Activated naive CD4-positive, alpha-beta T cell treated with anti-CD3 and anti-CD28 coated beads for 36 hours (primary cell): ENCODE data around the gene LDLRAD4. TPM values are rescaled to one million over a fixed set of nuclear protein-coding genes. Genes with fewer than 3 reads are reported as not detected.

Experiments
- CTCF ChIA-PET: fragments of 350-600 bp; sonication (Branson Sonifier 250); formaldehyde crosslinking; loops from one replicate; lab custom pipeline; 2021; ENCODE audit warnings: antibody characterized with exemption; lab: Charles Lee
- DNase-seq: peaks from one replicate; pipeline ENCODE4 v3.0.0-alpha.2; 2020
- H3K27ac Mint-ChIP-seq: one replicate; pipeline ENCODE4 v1.8.0; 2021; ENCODE audit warnings: mild to moderate bottlenecking, mixed read lengths
- H3K27me3 Mint-ChIP-seq: one replicate; pipeline ENCODE4 v1.8.0; 2021; ENCODE audit warnings: low read depth, mixed read lengths
- H3K36me3 Mint-ChIP-seq: one replicate; pipeline ENCODE4 v1.8.0; 2021; ENCODE audit warnings: low read depth, mixed read lengths
- H3K4me1 Mint-ChIP-seq: one replicate; pipeline ENCODE4 v1.8.0; 2021; ENCODE audit warnings: low read depth, mixed read lengths
- H3K4me3 Mint-ChIP-seq: one replicate; pipeline ENCODE4 v1.8.0; 2021; ENCODE audit warnings: mild to moderate bottlenecking, moderate library complexity, mixed read lengths
- H3K9me3 Mint-ChIP-seq: one replicate; pipeline ENCODE4 v1.8.0; 2021; ENCODE audit warnings: mixed read lengths
- intact Hi-C: fragments of 100-400 bp; cut with micrococcal nuclease; formaldehyde crosslinking; loops from one replicate; pipeline ENCODE4 v1.15.1; 2023
- total RNA-seq, 2 experiments: library from RNA; stranded (reverse); gene quantifications; one replicate each; pipeline ENCODE4 v1.2.3, GENCODE V29; 2021

LDLRAD4 gene
- total RNA-seq, 2 experiments from 2014 or later: 19.4 to 21.3 TPM

- Mint-ChIP-seq H3K27me3 (no peaks in the 10 kb centered on the region), H3K9me3 (no peaks in the 10 kb centered on the region), H3K4me3 (peak overlapping the region; percentile 54), H3K36me3 (no peaks in the 10 kb centered on the region), H3K27ac (peak overlapping the region; percentile 89), H3K4me1 (peaks cover 54% of the 10 kb centered on the region)
- peak; percentile 97 for DNase-seq
- intact Hi-C loops: loop anchor here (1.0 to 5.0 kb wide), 10 partner anchors 15 to 723 kb away; partner anchors contain the start of genes FAM210A, RNMT and SEH1L
- CTCF ChIA-PET: interaction anchor here (0.7 to 8.0 kb wide), 8 partner anchors 15 to 525 kb away, joined by 3 to 77 read pairs (median 4); no protein-coding TSS in a partner anchor
Measured at GRCh38 chr18:13562494-13563029, 344.0 kb downstream of the LDLRAD4 start.

GRCh38 chr18:13563390-13563805 is 344.8 kb downstream of the LDLRAD4 start:
- intact Hi-C loops: loop anchor here (2.0 to 5.0 kb wide), 4 partner anchors 99 to 616 kb away; partner anchors contain the start of gene SEH1L
- H3K9me3 Mint-ChIP-seq: no peaks in the 10 kb centered on the region
- no peak overlapping the region for H3K4me3 Mint-ChIP-seq
- H3K27me3 Mint-ChIP-seq: no peaks in the 10 kb centered on the region
- no peaks in the 10 kb centered on the region for H3K36me3 Mint-ChIP-seq
- DNase-seq: no peak
- CTCF ChIA-PET: interaction anchor here (0.7 to 1.8 kb wide), 7 partner anchors 14 to 524 kb away, joined by 3 to 8 read pairs (median 3); no protein-coding TSS in a partner anchor
- peak overlapping the region; percentile 76 for H3K27ac Mint-ChIP-seq
- peaks cover 58% of the 10 kb centered on the region for H3K4me1 Mint-ChIP-seq

DNA sequence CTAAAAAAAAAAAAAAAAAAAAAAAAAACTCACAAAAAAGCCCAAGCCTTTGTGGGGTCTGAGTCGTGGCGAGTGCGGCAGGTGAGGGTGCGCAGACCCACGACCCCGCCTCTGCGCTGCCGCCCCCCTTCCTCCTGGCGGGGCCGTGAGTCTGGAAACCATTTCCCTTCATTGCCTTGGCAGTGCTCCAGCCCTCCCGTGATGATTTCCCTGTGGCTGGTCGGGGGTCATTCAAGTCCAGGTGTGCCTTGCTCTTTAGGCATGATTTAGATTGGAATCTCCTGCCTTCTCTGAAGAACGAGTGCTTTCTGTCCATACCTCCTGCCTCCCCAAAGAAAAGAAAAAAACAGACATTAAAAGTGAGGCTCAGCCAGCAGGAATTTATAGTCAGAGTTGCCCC is 346.0 kb downstream of the LDLRAD4 start:
- Mint-ChIP-seq H3K4me3 (no peak overlapping the region), H3K36me3 (no peaks in the 10 kb centered on the region), H3K4me1 (peaks cover 68% of the 10 kb centered on the region), H3K27me3 (no peaks in the 10 kb centered on the region), H3K27ac (no peak overlapping the region), H3K9me3 (no peaks in the 10 kb centered on the region)
- intact Hi-C loops: loop anchor here (5.0 kb wide), 1 partner anchor 617 kb away; the partner anchor contains the start of gene SEH1L
- CTCF ChIA-PET: no interaction called here
- DNase-seq: no peak

- H3K27ac Mint-ChIP-seq: no peak overlapping the region
Measured at GRCh38 chr18:13565228-13565627, 346.7 kb downstream of the LDLRAD4 start.

DNA sequence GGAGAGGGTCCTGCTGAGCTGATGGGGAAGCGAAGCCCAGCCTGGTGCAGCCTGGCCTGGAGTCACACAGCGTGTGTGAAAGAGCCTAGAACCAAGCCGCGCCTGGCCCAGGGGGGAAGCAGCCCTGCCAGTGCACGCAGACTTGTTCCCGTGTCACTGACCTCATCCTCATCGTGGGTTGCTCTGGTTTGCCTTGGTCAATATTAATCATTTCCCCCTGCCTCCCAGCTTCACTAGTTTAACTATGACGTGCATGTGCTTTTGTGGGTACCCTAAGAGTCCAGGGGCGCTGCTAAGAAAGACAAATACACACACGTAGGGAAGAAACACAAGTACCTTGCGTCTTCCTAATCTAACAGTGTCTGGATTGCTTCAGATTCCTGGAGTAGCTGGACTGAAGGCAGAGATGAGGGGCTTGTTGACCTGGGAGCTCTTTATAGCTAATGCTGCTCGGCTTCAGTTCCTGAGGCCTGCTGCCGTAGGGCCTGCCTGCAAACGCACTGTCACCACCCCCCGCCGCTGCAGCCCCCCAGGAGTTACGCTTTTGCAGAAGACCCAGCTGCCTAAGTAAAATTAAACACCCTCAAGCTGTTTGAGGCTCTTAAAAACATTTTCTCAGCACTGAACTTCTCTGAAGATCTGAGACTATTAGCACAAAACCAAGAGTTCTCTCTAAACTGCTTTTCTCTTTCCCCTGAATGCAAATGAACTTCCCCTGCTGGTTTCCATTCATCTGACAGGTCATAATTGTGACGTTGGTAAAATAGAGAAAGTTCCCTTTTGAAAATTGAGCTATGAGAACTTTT is 348.6 kb downstream of the LDLRAD4 start:
- Mint-ChIP-seq H3K4me1 (peaks cover 68% of the 10 kb centered on the region), H3K36me3 (no peaks in the 10 kb centered on the region), H3K4me3 (peak overlapping the region; percentile 7), H3K27ac (peak overlapping the region; percentile 68), H3K27me3 (no peaks in the 10 kb centered on the region), H3K9me3 (no peaks in the 10 kb centered on the region)
- no peak for DNase-seq
- CTCF ChIA-PET: interaction anchor here (1.0 to 1.4 kb wide), 5 partner anchors 8 to 351 kb away, joined by 3 to 5 read pairs (median 4); no protein-coding TSS in a partner anchor
- intact Hi-C loops: loop anchor here (1.0 to 5.0 kb wide), 2 partner anchors 19 to 430 kb away; no protein-coding TSS in a partner anchor

More at GRCh38 chr18:13565228-13565627, 346.7 kb downstream of the LDLRAD4 start:
- CTCF ChIA-PET: interaction anchor here (0.9 kb wide), 1 partner anchor 12 kb away, joined by 3 read pairs; no protein-coding TSS in a partner anchor
- no peak overlapping the region for H3K4me3 Mint-ChIP-seq
- H3K27me3 Mint-ChIP-seq: no peaks in the 10 kb centered on the region
- H3K4me1 Mint-ChIP-seq: peaks cover 71% of the 10 kb centered on the region
- H3K9me3 Mint-ChIP-seq: no peaks in the 10 kb centered on the region
- intact Hi-C loops: loop anchor here (5.0 kb wide), 1 partner anchor 428 kb away; no protein-coding TSS in a partner anchor
- DNase-seq: no peak
- no peaks in the 10 kb centered on the region for H3K36me3 Mint-ChIP-seq

DNA sequence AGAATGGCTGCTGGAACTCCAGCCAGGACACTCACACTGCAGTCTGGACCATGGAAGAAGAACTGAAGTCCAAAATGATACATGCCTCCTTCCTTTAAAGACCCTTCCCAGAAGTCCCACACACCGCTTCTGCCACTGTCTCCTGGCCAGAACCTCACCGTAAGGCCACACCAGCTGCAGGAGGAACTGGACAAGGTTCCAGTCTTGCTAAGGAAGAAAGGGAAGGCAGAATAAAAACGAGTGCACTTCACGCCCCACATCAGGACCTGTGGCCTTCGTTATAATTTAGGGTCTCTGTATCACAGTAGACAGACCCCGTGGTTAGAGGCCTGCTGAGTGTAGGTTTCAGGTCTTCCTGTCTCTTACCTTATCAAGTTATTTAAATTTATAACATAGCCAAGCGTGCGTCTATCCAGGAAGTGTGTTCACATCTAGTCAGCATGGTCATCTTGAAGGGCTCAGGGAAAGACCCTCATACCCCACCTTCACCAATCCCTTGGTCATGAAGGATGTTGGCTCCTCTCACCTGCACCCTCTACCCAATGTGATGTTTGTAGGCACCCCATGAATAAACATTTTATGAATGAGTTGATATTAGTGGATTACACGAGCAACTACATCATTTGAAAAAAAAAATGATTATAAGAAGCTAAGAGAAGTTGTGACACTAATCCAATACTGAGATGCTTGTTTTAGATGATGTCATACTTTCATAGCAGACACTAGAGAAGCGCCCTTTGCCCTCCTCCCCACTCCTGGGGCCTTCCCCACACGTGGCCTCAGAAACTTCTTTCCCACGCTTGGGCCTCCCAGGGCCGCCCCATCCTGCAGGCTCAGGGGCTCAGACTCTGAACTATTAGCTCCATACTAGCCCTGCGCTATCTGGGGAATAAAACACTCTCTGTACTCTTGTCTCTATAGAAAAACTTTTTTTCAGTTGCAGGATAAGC is 350.2 kb downstream of the LDLRAD4 start:
- Mint-ChIP-seq H3K27ac (peak overlapping the region; percentile 65), H3K27me3 (no peaks in the 10 kb centered on the region), H3K36me3 (no peaks in the 10 kb centered on the region), H3K9me3 (no peaks in the 10 kb centered on the region), H3K4me1 (peaks cover 55% of the 10 kb centered on the region), H3K4me3 (no peak overlapping the region)
- intact Hi-C loops: loop anchor here (1.0 to 5.0 kb wide), 5 partner anchors 9 to 1192 kb away; partner anchors contain the start of gene AFG3L2
- CTCF ChIA-PET: interaction anchor here (0.7 to 1.3 kb wide), 5 partner anchors 10 to 44 kb away, joined by 3 to 5 read pairs (median 4); no protein-coding TSS in a partner anchor
- peak; percentile 79 for DNase-seq

- Mint-ChIP-seq H3K4me3 (no peak overlapping the region), H3K4me1 (peaks cover 44% of the 10 kb centered on the region), H3K27me3 (no peaks in the 10 kb centered on the region), H3K27ac (no peak overlapping the region), H3K36me3 (no peaks in the 10 kb centered on the region), H3K9me3 (no peaks in the 10 kb centered on the region)
- intact Hi-C loops: no loop called here
- CTCF ChIA-PET: interaction anchor here (1.2 kb wide), 1 partner anchor 12 kb away, joined by 5 read pairs; no protein-coding TSS in a partner anchor
- no peak for DNase-seq
Measured at GRCh38 chr18:13570216-13570615, 351.7 kb downstream of the LDLRAD4 start.

DNA sequence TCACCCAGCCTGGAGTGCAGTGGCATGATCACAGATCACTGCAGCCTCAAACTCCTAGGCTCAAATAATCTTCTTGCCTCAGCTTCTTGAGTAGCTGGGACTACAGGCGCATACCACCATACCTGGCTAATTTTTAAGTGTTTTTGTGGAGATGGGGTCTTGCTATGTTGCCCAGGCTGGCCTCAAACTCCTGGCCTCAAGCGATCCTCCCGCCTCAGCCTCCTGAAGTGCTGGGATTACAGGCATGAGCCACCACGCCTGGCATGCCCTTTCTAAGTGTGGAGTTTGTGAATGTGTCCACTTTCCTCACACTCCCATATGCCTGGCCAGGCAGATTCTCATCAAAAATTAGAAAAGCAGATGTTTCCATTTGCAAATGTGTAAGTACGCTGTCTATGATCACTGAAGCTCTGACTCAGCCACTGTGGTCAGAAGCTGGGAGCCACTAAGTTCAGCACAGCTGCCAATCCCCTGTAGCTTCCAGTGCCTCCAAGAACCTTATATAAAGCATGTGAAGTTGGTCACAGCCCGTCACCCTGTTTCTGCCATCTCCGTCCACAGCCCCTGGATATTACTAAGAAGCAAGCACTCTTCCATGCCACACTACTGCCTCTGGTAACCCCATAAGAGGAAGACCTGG is 352.4 kb downstream of the LDLRAD4 start:
- no peak overlapping the region for H3K27ac Mint-ChIP-seq
- H3K4me1 Mint-ChIP-seq: peaks cover 45% of the 10 kb centered on the region
- intact Hi-C loops: no loop called here
- no peaks in the 10 kb centered on the region for H3K9me3 Mint-ChIP-seq
- peak; percentile 27 for DNase-seq
- no peaks in the 10 kb centered on the region for H3K27me3 Mint-ChIP-seq
- peaks cover 4% of the 10 kb centered on the region for H3K36me3 Mint-ChIP-seq
- CTCF ChIA-PET: no interaction called here
- H3K4me3 Mint-ChIP-seq: no peak overlapping the region

GRCh38 chr18:13572148-13572547 is 353.6 kb downstream of the LDLRAD4 start:
- Mint-ChIP-seq H3K9me3 (no peaks in the 10 kb centered on the region), H3K36me3 (peaks cover 6% of the 10 kb centered on the region), H3K4me3 (no peak overlapping the region), H3K27ac (no peak overlapping the region), H3K27me3 (no peaks in the 10 kb centered on the region), H3K4me1 (peaks cover 44% of the 10 kb centered on the region)
- CTCF ChIA-PET: no interaction called here
- no peak for DNase-seq
- intact Hi-C loops: no loop called here

- H3K36me3 Mint-ChIP-seq: peaks cover 6% of the 10 kb centered on the region
- CTCF ChIA-PET: no interaction called here
- intact Hi-C loops: no loop called here
- H3K4me3 Mint-ChIP-seq: no peak overlapping the region
- no peaks in the 10 kb centered on the region for H3K9me3 Mint-ChIP-seq
- DNase-seq: no peak
- no peak overlapping the region for H3K27ac Mint-ChIP-seq
- peaks cover 44% of the 10 kb centered on the region for H3K4me1 Mint-ChIP-seq
- H3K27me3 Mint-ChIP-seq: no peaks in the 10 kb centered on the region
Measured at GRCh38 chr18:13572721-13573120, 354.2 kb downstream of the LDLRAD4 start.

- no peak overlapping the region for H3K27ac Mint-ChIP-seq
- H3K9me3 Mint-ChIP-seq: no peaks in the 10 kb centered on the region
- peaks cover 44% of the 10 kb centered on the region for H3K4me1 Mint-ChIP-seq
- CTCF ChIA-PET: no interaction called here
- no peak overlapping the region for H3K4me3 Mint-ChIP-seq
- H3K36me3 Mint-ChIP-seq: peaks cover 6% of the 10 kb centered on the region
- H3K27me3 Mint-ChIP-seq: no peaks in the 10 kb centered on the region
- intact Hi-C loops: no loop called here
- DNase-seq: no peak
Measured at GRCh38 chr18:13573750-13574149, 355.2 kb downstream of the LDLRAD4 start.
